GM19438 (cell line): ENCODE data around the gene TRIM17.

Source experiments
- ATAC-seq: cut with Tn5 transposase; IDR thresholded peaks from one replicate; pipeline ENCODE4 v1.9.1; 2021; ENCODE audit warnings: low read depth; ENCODE audit not compliant: unreplicated experiment

The TRIM17 gene

GRCh38 chr1:228387321-228387720 lies 29.3 kb downstream of the TRIM17 start:
- no peak for ATAC-seq

- no peak for ATAC-seq
These were observed 31.4 kb downstream of the TRIM17 start for GRCh38 chr1:228385232-228385631.

GRCh38 chr1:228383773-228384172 lies 32.9 kb downstream of the TRIM17 start:
- no peak for ATAC-seq

- no peak for ATAC-seq
These were observed 35.3 kb downstream of the TRIM17 start for GRCh38 chr1:228381356-228381755.

- no peak for ATAC-seq
These were observed 37.0 kb downstream of the TRIM17 start for GRCh38 chr1:228379666-228380065.

GRCh38 chr1:228378873-228379460 lies 37.7 kb downstream of the TRIM17 start:
- ATAC-seq, result no peak

- no peak for ATAC-seq
These were observed 38.4 kb downstream of the TRIM17 start for GRCh38 chr1:228378090-228378872.

- ATAC-seq, result no peak
These were observed 39.0 kb downstream of the TRIM17 start for GRCh38 chr1:228377664-228378089.

- no peak for ATAC-seq
These were observed 39.7 kb downstream of the TRIM17 start for GRCh38 chr1:228376651-228377631.

- ATAC-seq, result no peak
These were observed 40.4 kb downstream of the TRIM17 start for GRCh38 chr1:228376262-228376628.

GRCh38 chr1:228375578-228376261 lies 40.9 kb downstream of the TRIM17 start:
- ATAC-seq, result no peak

- ATAC-seq, result no peak
These were observed 41.7 kb downstream of the TRIM17 start for GRCh38 chr1:228374711-228375577.

GRCh38 chr1:228373681-228374571 lies 42.7 kb downstream of the TRIM17 start:
- ATAC-seq, result no peak

GRCh38 chr1:228373004-228373680 lies 43.5 kb downstream of the TRIM17 start:
- ATAC-seq, result no peak

- ATAC-seq, result no peak
These were observed 44.3 kb downstream of the TRIM17 start for GRCh38 chr1:228372183-228373003.

GRCh38 chr1:228371741-228372182 lies 44.9 kb downstream of the TRIM17 start:
- no peak for ATAC-seq
